ENCODE measurements around the gene TTLL10.
A peak's percentile ranks its signal among the peaks of the same experiment; 100 is the strongest.

TTLL10 gene

DNA sequence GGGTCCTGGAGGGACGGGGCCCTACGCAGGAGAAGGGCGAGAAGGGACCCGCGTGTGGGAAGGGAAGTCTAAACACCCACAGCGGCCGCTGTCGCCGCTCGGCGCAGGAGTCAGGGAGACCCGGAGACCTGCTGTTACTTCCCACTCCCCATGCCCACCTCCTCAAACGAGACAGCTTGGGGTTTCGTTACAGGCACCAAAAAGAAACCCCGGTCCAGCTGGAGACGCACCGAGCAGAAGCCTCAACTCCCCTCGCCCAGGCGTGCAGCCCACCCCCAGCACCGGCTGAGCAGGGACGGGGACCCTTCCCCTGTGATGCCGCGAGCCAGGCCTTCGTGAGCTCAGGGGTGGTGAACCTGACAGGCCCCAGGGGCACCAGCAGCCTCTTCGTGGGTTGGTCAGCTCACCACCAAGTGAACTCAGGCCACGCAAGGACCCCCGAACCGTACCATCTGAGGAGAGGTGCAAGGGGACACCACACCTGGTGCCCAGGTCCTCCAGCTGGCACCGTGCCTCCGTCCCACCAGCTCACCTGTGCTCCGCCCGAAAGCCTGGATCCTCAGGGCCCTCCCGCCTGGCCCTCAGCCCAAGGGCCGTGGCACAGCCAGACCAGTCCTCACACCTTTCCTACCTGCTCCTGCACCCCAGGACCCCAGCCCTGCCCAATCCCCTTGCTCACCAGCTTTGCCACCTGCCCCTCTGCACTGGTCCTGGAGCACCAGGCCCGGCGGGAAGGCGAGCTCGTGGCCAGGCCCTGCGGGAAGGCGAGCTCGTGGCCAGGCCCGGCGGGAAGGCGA lies 53.1 kb downstream of the TTLL10 start:
- no peaks in the 10 kb centered on the region for H3K27me3 ChIP-seq
- H3K36me3 ChIP-seq, result peaks cover 47 to 76% (median 70%) of the 10 kb centered on the region in 3 donors
- intact Hi-C loops (cut with DNase I; ENCODE audit: low total_unique reads), result no loop called here
- TF ChIP-seq, protein P1, sequence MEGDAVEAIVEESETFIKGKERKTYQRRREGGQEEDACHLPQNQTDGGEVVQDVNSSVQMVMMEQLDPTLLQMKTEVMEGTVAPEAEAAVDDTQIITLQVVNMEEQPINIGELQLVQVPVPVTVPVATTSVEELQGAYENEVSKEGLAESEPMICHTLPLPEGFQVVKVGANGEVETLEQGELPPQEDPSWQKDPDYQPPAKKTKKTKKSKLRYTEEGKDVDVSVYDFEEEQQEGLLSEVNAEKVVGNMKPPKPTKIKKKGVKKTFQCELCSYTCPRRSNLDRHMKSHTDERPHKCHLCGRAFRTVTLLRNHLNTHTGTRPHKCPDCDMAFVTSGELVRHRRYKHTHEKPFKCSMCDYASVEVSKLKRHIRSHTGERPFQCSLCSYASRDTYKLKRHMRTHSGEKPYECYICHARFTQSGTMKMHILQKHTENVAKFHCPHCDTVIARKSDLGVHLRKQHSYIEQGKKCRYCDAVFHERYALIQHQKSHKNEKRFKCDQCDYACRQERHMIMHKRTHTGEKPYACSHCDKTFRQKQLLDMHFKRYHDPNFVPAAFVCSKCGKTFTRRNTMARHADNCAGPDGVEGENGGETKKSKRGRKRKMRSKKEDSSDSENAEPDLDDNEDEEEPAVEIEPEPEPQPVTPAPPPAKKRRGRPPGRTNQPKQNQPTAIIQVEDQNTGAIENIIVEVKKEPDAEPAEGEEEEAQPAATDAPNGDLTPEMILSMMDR (IDR thresholded peaks at IDR 0.05), result no peak
- no peak for DNase-seq
- H3K27ac ChIP-seq, result no peak overlapping the region
- H3K4me3 ChIP-seq, result no peak overlapping the region
- H3K9me3 ChIP-seq, result no peaks in the 10 kb centered on the region
- H3K4me1 ChIP-seq, result peaks cover 0 to 31% (median 23%) of the 10 kb centered on the region in 4 donors

DNA sequence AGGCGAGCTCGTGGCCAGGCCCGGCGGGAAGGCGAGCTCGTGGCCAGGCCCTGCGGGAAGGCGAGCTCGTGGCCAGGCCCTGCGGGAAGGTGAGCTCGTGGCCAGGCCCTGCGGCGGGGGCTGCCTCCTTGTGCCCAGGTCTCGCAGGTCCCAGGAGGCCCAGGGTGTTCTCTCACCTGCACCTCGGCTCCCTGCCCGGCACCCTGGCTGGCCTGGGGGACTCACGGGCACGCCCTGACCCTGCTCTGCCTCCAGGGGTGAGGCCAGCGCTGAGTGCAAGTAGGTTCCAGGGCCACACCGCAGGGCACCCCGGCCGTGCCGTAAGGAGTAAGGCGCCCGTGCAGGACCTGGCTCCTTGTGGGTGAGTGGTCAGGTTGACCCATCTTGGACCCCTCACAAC lies 53.7 kb downstream of the TTLL10 start:
- peaks cover 0 to 31% (median 23%) of the 10 kb centered on the region in 4 donors for H3K4me1 ChIP-seq
- TF ChIP-seq, protein P1 (IDR thresholded peaks at IDR 0.05), result no peak
- H3K27me3 ChIP-seq, result no peaks in the 10 kb centered on the region
- no peak overlapping the region for H3K27ac ChIP-seq
- intact Hi-C loops (cut with DNase I; ENCODE audit: low total_unique reads), result no loop called here
- no peaks in the 10 kb centered on the region for H3K9me3 ChIP-seq
- DNase-seq, result no peak
- peaks cover 41 to 70% (median 64%) of the 10 kb centered on the region in 3 donors for H3K36me3 ChIP-seq
- no peak overlapping the region for H3K4me3 ChIP-seq

DNA sequence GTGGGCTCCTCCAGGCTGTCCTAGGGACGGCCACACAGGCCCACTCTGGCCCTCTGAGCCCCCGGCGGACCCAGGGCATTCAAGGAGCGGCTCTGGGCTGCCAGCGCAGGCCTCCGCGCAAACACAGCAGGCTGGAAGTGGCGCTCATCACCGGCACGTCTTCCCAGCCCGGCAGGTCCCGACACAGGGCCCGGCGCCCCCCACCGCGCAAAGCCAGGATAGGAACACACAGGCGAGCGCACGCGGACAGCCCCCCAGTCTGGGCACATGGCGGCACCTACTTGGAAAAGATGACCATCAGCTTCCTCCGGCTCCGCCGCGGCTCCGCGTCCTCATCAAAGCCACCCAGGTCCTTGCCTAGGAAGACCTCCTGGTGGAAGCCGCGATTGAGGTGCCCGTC lies 54.5 kb downstream of the TTLL10 start:
- Histone ChIP-seq H3K9me3 (no peaks in the 10 kb centered on the region), H3K27ac (no peak overlapping the region), H3K36me3 (peaks cover 33 to 62% (median 56%) of the 10 kb centered on the region in 3 donors), H3K4me1 (peaks cover 0 to 39% (median 31%) of the 10 kb centered on the region in 4 donors), H3K27me3 (no peaks in the 10 kb centered on the region), H3K4me3 (no peak overlapping the region)
- TF ChIP-seq, protein P1 (IDR thresholded peaks at IDR 0.05), result no peak
- intact Hi-C loops (cut with DNase I; ENCODE audit: low total_unique reads), result no loop called here
- no peak for DNase-seq

DNA sequence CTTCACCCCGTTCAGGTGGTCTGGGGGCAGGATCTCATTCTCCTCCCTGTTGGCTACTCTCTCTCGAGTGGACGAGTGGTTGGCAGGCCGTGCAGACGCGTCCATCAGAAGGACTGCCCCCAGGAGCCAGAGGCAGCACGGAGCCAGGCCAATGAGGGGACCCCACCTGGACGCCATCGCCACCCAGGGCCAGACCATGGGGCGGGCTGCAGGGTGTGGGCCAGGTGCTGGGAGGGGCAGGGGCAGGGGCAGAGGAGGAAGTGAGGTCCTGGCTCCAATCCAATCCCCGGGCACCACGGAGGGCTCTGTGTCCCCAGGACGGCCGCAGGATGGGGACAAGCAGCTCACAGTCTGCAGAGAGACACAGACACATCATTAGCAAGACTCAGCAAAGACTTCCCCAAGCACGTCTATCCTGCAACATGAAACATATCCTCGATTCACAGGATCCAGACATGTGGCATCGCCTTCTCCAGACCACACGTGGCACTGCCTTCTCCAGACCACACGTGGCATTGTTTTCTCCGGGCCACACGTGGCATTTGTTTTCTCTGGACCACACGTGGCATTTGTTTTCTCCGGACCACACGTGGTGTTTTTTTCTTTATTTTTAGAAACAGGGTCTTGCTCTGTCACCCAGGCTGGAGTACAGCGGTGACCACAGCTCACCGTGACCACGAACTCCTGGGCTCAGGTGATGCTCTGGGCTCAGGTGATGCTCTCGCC lies 55.1 kb downstream of the TTLL10 start:
- no peak overlapping the region for H3K27ac ChIP-seq
- peaks cover 28 to 57% (median 50%) of the 10 kb centered on the region in 3 donors for H3K36me3 ChIP-seq
- TF ChIP-seq, protein P1 (IDR thresholded peaks at IDR 0.05), result no peak
- intact Hi-C loops (cut with DNase I; ENCODE audit: low total_unique reads), result no loop called here
- H3K4me1 ChIP-seq, result peaks cover 0 to 42% (median 34%) of the 10 kb centered on the region in 4 donors
- no peak for DNase-seq
- no peaks in the 10 kb centered on the region for H3K9me3 ChIP-seq
- H3K27me3 ChIP-seq, result no peaks in the 10 kb centered on the region
- H3K4me3 ChIP-seq, result no peak overlapping the region

DNA sequence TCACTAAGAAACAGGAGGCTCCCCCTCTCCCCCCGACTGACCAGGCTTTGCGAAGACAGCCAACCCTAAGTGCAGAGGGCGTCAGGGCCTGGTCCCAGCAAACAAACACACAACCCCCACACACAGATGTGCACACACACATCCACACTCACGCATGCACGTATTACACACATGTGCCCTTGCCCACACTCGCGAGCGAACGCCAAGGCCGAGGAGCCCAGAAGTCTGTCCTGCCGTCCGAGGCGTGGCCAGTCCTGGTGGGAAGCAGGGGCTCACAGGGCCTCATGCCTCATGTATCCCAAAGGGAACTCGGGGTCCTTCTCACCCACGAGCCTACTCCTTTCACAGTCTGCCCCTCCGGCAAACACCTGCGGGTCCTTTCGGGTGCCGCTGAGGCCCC lies 56.1 kb downstream of the TTLL10 start:
- Histone ChIP-seq H3K4me3 (peak overlapping the region in 1 of 2 donors; percentile 94), H3K27ac (no peak overlapping the region), H3K36me3 (peaks cover 23 to 57% (median 40%) of the 10 kb centered on the region in 3 donors), H3K9me3 (no peaks in the 10 kb centered on the region), H3K27me3 (no peaks in the 10 kb centered on the region), H3K4me1 (peaks cover 0 to 42% (median 34%) of the 10 kb centered on the region in 4 donors)
- DNase-seq, result no peak
- TF ChIP-seq, protein P1 (IDR thresholded peaks at IDR 0.05), result no peak
- intact Hi-C loops (cut with DNase I; ENCODE audit: low total_unique reads), result loop anchor here (5.0 kb wide), 1 partner anchor 107 kb away; no protein-coding TSS in a partner anchor

All from tibial artery (tissue), 4 donors.